HEK293 (cell line): ENCODE measurements around the gene WDHD1.

ENCODE experiments used
- BCL11A ChIP-seq: fragments of 450-650 bp; formaldehyde crosslinking; IDR thresholded peaks from 2 replicates; pipeline ENCODE4 v1.5.1; 2016; ENCODE audit warnings: low read depth, missing biosample characterization, missing genetic modification characterization
- BCL11B ChIP-seq: fragments of 450-650 bp; formaldehyde crosslinking; IDR thresholded peaks from 2 replicates; pipeline ENCODE4 v1.5.1; 2016; ENCODE audit warnings: low read depth, missing biosample characterization, missing genetic modification characterization
- GLIS2 ChIP-seq: fragments of 450-650 bp; formaldehyde crosslinking; IDR thresholded peaks from 2 replicates; pipeline ENCODE4 v1.5.1; 2016; ENCODE audit warnings: missing biosample characterization, missing genetic modification characterization
- INSM2 ChIP-seq: fragments of 450-650 bp; formaldehyde crosslinking; IDR thresholded peaks from 2 replicates; pipeline ENCODE4 v1.5.1; 2016; ENCODE audit warnings: missing biosample characterization, missing genetic modification characterization
- KLF16 ChIP-seq: fragments of 450-650 bp; formaldehyde crosslinking; IDR thresholded peaks from 2 replicates; pipeline ENCODE4 v1.5.1; 2017; ENCODE audit warnings: missing biosample characterization, missing genetic modification characterization
- KLF17 ChIP-seq: fragments of 450-650 bp; formaldehyde crosslinking; IDR thresholded peaks from 2 replicates; pipeline ENCODE4 v1.5.1; 2016; ENCODE audit warnings: missing biosample characterization, missing genetic modification characterization
- KLF8 ChIP-seq: fragments of 450-650 bp; formaldehyde crosslinking; IDR thresholded peaks from 2 replicates; pipeline ENCODE4 v1.5.1; 2016; ENCODE audit warnings: missing biosample characterization, missing genetic modification characterization
- PRDM4 ChIP-seq: fragments of 450-650 bp; formaldehyde crosslinking; IDR thresholded peaks from 2 replicates; pipeline ENCODE4 v1.5.1; 2017; ENCODE audit warnings: missing biosample characterization, missing genetic modification characterization
- SCRT2 ChIP-seq: fragments of 450-650 bp; formaldehyde crosslinking; IDR thresholded peaks from 2 replicates; pipeline ENCODE4 v1.5.1; 2016; ENCODE audit warnings: missing biosample characterization, missing genetic modification characterization
- YY2 ChIP-seq: fragments of 450-650 bp; formaldehyde crosslinking; IDR thresholded peaks from 2 replicates; pipeline ENCODE4 v1.5.1; 2016; ENCODE audit warnings: missing biosample characterization, missing genetic modification characterization
- ZBTB26 ChIP-seq: fragments of 450-650 bp; formaldehyde crosslinking; optimal IDR thresholded peaks from 2 replicates; pipeline ENCODE3; 2016; ENCODE audit warnings: missing biosample characterization, mild to moderate bottlenecking, missing genetic modification characterization
- ZFHX2 ChIP-seq: fragments of 450-650 bp; formaldehyde crosslinking; conservative IDR thresholded peaks from 2 replicates; pipeline ENCODE4 v1.5.1; 2016; ENCODE audit warnings: missing biosample characterization, missing genetic modification characterization
- ZFP3 ChIP-seq: fragments of 450-650 bp; formaldehyde crosslinking; IDR thresholded peaks from 2 replicates; pipeline ENCODE4 v1.5.1; 2016; ENCODE audit warnings: low read depth, missing biosample characterization, missing genetic modification characterization
- ZNF10 ChIP-seq: fragments of 450-650 bp; formaldehyde crosslinking; IDR thresholded peaks from 2 replicates; pipeline ENCODE4 v1.5.1; 2017; ENCODE audit warnings: missing biosample characterization, missing genetic modification characterization
- ZNF112 ChIP-seq: fragments of 450-650 bp; formaldehyde crosslinking; IDR thresholded peaks from 2 replicates; pipeline ENCODE4 v1.5.0; 2017; ENCODE audit warnings: missing biosample characterization, missing genetic modification characterization
- ZNF16 ChIP-seq: fragments of 450-650 bp; formaldehyde crosslinking; IDR thresholded peaks from 2 replicates; pipeline ENCODE4 v1.5.1; 2016; ENCODE audit warnings: low read depth, missing biosample characterization, missing genetic modification characterization
- ZNF19 ChIP-seq: fragments of 450-650 bp; formaldehyde crosslinking; IDR thresholded peaks from 2 replicates; pipeline ENCODE4; 2016; ENCODE audit warnings: missing biosample characterization, missing genetic modification characterization, low read depth
- ZNF248 ChIP-seq: fragments of 450-650 bp; formaldehyde crosslinking; IDR thresholded peaks from 2 replicates; pipeline ENCODE4 v1.5.1; 2017; ENCODE audit warnings: missing biosample characterization, missing genetic modification characterization
- ZNF26 ChIP-seq: fragments of 450-650 bp; formaldehyde crosslinking; IDR thresholded peaks from 2 replicates; pipeline ENCODE4 v1.5.1; 2016; ENCODE audit warnings: missing biosample characterization, missing genetic modification characterization
- ZNF341 ChIP-seq: fragments of 450-650 bp; formaldehyde crosslinking; IDR thresholded peaks from 2 replicates; pipeline ENCODE4; 2016; ENCODE audit warnings: low read depth, missing biosample characterization, missing genetic modification characterization
- ZNF449 ChIP-seq: fragments of 450-650 bp; formaldehyde crosslinking; IDR thresholded peaks from 2 replicates; pipeline ENCODE4 v1.5.1; 2017; ENCODE audit warnings: missing biosample characterization, mild to moderate bottlenecking, missing genetic modification characterization, moderate library complexity
- ZNF473 ChIP-seq: fragments of 450-650 bp; formaldehyde crosslinking; IDR thresholded peaks from 2 replicates; pipeline ENCODE4 v1.5.1; 2017; ENCODE audit warnings: missing biosample characterization, missing genetic modification characterization
- ZNF510 ChIP-seq: fragments of 450-650 bp; formaldehyde crosslinking; IDR thresholded peaks from 2 replicates; pipeline ENCODE4 v1.5.1; 2018; ENCODE audit warnings: mild to moderate bottlenecking, missing genetic modification characterization, missing biosample characterization; ENCODE audit not compliant: insufficient replicate concordance
- ZNF654 ChIP-seq: fragments of 450-650 bp; formaldehyde crosslinking; IDR thresholded peaks from 2 replicates; pipeline ENCODE4 v1.5.1; 2016; ENCODE audit warnings: low read depth, missing biosample characterization, missing genetic modification characterization
- ZNF692 ChIP-seq: fragments of 450-650 bp; formaldehyde crosslinking; IDR thresholded peaks from 2 replicates; pipeline ENCODE4 v1.5.1; 2016; ENCODE audit warnings: missing biosample characterization, missing genetic modification characterization
- ZNF76 ChIP-seq: fragments of 450-650 bp; formaldehyde crosslinking; IDR thresholded peaks from 2 replicates; pipeline ENCODE4; 2016; ENCODE audit warnings: low read depth, missing biosample characterization, missing genetic modification characterization, borderline replicate concordance
- ZNF792 ChIP-seq: fragments of 450-650 bp; formaldehyde crosslinking; IDR thresholded peaks from 2 replicates; pipeline ENCODE4 v1.5.1; 2016; ENCODE audit warnings: missing biosample characterization, missing genetic modification characterization
- ZXDB ChIP-seq: fragments of 450-650 bp; formaldehyde crosslinking; IDR thresholded peaks from 2 replicates; pipeline ENCODE4 v1.5.1; 2016; ENCODE audit warnings: missing biosample characterization, missing genetic modification characterization

The WDHD1 gene

GRCh38 chr14:55026793-55027561 lies at the start of gene WDHD1, which contains the start of gene SOCS4 (continued):
- TF ChIP-seq INSM2 (tag by site-specific recombination) (peak; percentile 65; the same call in 1 of the 2 replicates), YY2 (tag by site-specific recombination) (peak; percentile 63), ZNF19 (tag by site-specific recombination) (no peak), ZNF510 (no peak), ZNF654 (no peak), BCL11A (tag by site-specific recombination) (peak; percentile 52; the same call in 1 of the 2 replicates), KLF8 (tag by site-specific recombination) (peak; percentile 70; the same call in 1 of the 2 replicates), KLF17 (peak; percentile 73), ZBTB26 (tag by site-specific recombination) (peak; percentile 68), KLF16 (tag by site-specific recombination) (peak; percentile 78), ZXDB (tag by site-specific recombination) (peak; percentile 84), GLIS2 (tag by site-specific recombination) (peak; percentile 93), ZNF792 (tag by site-specific recombination) (0 out of 2 replicates have a peak, but pooled peaks have one; percentile 55), SCRT2 (tag by site-specific recombination) (no peak), ZNF449 (peak; percentile 58; the same call in 1 of the 2 replicates), ZFHX2 (tag by site-specific recombination) (peak; percentile 89), ZNF341 (peak; percentile 75), ZNF10 (tag by site-specific recombination) (0 out of 2 replicates have a peak, but pooled peaks have one; percentile 48), PRDM4 (tag by site-specific recombination) (0 out of 2 replicates have a peak, but pooled peaks have one; percentile 40), ZNF248 (tag by site-specific recombination) (no peak), BCL11B (tag by site-specific recombination) (peak; percentile 80; the same call in 1 of the 2 replicates), ZNF26 (tag by site-specific recombination) (no peak), ZNF16 (tag by site-specific recombination) (no peak), ZNF692 (tag by site-specific recombination) (peak; percentile 67), ZNF112 (tag by site-specific recombination) (no peak), ZNF76 (tag by site-specific recombination) (peak; percentile 64; the same call in 1 of the 2 replicates), ZFP3 (tag by site-specific recombination) (no peak; the same call in 1 of the 2 replicates), ZNF473 (tag by site-specific recombination) (no peak)
